ENCODE measurements around the gene ANKS1A.

Gene ANKS1A

DNA sequence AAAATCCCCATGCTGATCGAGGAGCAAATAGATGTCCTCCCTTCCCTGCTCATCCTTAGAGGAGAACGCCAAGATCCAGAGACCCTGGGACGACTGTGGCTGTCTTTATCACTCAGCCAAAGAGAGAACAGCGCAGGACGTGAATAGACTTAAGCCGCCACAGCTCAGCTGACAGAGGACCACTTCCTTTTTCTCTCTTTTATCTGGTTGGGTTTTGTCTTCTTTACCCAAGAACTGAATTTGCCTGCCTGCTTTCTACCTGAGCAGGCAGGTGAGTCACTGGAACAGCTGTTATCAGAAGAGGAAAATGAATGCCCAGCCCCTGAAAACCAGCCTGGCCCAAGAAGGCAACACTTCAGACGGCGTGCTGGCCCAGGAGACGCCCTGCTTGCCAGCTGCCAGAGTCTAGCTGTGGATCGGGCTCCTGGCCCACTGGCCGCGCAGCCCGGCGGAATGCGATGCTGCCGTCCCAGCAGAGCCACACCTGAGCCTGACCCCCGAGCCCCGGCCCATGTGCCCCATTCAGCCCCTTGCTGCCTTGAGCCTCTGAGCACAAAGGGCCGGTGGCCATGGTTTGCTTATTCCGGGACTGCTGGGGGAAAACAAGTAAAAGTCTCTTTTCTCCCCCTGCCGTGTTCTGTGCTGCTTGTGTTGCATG is 169.9 kb downstream of the ANKS1A start:
- CTCF ChIA-PET: interaction anchor here (2.2 kb wide), 1 partner anchor 10 kb away, joined by 7 read pairs; no protein-coding TSS in a partner anchor
- Mint-ChIP-seq H3K27me3 (no peaks in the 10 kb centered on the region), H3K27ac (no peak overlapping the region), H3K4me1 (peaks cover 23% of the 10 kb centered on the region), H3K4me3 (no peak overlapping the region), H3K9me3 (no peaks in the 10 kb centered on the region), H3K36me3 (no peaks in the 10 kb centered on the region)
- no peak for DNase-seq

DNA sequence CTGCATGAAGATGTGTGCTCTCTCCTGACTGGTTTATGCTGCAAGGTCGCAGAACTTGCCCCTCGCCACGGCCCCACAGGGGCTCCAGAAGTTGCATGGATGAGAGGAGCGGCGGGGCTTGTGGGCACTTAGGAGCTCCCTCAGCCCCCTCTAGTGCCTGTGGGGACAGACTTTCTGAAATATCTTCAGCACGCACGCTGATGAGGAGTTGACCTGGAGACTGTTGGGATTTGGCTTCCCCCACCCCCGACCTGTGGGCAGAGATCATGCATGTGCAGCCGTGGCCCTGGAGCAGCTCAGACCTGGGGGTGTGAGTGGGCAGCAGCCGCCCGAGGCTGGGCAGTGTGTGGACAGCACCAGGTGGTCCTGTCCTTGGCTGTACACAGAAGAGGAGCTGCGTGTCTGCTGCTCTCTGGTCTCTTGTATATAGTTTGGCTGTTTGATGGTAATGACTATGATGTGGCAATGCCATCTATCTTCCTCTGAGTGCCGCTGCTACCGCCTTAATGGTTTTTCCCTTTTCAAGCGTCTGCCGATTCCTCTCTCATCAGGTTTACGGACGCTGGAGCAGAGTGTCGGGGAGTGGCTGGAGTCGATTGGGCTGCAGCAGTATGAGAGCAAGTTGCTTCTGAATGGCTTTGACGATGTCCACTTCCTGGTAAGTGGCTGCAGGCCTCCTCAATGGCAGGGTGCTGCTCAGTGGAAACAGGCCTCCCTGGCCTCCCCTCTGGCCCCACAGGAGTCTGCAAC is 170.7 kb downstream of the ANKS1A start:
- Mint-ChIP-seq H3K27ac (no peak overlapping the region), H3K36me3 (no peaks in the 10 kb centered on the region), H3K4me1 (peaks cover 23% of the 10 kb centered on the region), H3K4me3 (no peak overlapping the region), H3K27me3 (no peaks in the 10 kb centered on the region), H3K9me3 (no peaks in the 10 kb centered on the region)
- CTCF ChIA-PET: interaction anchor here (0.9 to 2.2 kb wide), 2 partner anchors 11 to 146 kb away, joined by 3 to 7 read pairs; no protein-coding TSS in a partner anchor
- no peak for DNase-seq

DNA sequence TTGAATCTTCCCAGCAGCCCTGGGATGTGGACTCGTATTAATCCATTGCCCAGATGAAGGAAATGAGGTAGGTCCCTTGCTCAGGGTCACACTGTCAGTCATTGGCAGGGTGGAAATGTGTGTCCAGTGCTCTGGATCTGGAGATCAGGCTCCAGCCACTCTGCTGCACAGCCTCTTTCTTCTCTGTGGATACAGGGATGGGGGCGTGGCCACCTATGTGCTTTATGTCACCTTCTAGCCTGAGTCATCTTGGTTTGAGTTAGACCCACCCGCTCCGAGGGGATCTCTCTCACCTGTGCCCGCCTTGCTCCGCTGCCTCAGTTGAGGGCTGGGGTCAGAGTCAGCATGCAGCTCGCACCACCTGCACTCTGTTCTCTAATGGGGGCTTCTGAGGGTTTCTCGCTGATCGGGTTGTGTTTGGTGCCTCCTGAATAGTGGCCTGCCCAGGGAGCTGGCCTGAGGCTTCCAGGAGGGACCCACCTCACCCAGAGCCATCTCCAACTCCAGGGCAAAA is 172.1 kb downstream of the ANKS1A start:
- Mint-ChIP-seq H3K9me3 (no peaks in the 10 kb centered on the region), H3K4me3 (no peak overlapping the region), H3K27me3 (no peaks in the 10 kb centered on the region), H3K4me1 (peaks cover 23% of the 10 kb centered on the region), H3K27ac (peak overlapping the region; percentile 33), H3K36me3 (no peaks in the 10 kb centered on the region)
- CTCF ChIA-PET: interaction anchor here (0.9 kb wide), 1 partner anchor 145 kb away, joined by 3 read pairs; no protein-coding TSS in a partner anchor
- no peak for DNase-seq

DNA sequence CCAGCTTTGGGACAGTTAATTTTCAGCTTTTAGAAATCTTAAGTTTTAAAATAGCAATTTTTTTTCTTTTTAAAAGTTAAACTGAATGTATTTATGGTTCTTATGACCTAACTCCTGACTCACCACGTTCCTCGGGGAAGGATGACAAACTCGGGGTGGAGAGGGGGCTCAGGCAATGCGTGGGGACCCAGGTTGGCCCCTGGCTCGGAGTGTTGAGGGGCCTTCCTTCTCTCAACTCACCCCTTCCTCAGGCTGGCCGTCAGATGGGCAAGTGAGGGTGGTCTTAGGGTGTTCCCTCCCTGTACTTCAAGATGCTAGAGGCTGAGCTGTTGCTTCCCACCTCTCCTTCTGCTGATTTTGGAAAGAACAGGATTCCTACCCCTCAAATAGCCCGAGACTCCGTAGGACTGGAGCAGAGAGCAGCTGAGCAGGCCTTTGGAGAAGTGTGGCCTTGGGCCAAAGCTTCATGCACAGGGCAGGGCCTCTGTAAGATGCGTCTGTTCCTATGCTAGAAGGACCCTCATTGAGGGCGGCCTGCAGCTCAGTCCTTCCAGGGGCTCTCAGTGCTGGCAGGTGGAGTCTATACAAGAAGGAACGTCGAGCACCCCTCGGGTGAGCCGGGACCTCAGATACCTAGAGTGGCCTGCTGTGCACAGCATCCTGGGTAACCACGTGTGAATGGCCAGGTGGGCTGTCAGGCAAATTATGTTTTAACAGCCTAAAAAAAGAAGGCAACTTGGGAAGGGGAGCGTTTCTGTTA is 172.8 kb downstream of the ANKS1A start:
- no peaks in the 10 kb centered on the region for H3K36me3 Mint-ChIP-seq
- DNase-seq: no peak
- H3K4me1 Mint-ChIP-seq: peaks cover 23% of the 10 kb centered on the region
- no peaks in the 10 kb centered on the region for H3K9me3 Mint-ChIP-seq
- CTCF ChIA-PET: no interaction called here
- no peak overlapping the region for H3K27ac Mint-ChIP-seq
- H3K27me3 Mint-ChIP-seq: no peaks in the 10 kb centered on the region
- H3K4me3 Mint-ChIP-seq: no peak overlapping the region

DNA sequence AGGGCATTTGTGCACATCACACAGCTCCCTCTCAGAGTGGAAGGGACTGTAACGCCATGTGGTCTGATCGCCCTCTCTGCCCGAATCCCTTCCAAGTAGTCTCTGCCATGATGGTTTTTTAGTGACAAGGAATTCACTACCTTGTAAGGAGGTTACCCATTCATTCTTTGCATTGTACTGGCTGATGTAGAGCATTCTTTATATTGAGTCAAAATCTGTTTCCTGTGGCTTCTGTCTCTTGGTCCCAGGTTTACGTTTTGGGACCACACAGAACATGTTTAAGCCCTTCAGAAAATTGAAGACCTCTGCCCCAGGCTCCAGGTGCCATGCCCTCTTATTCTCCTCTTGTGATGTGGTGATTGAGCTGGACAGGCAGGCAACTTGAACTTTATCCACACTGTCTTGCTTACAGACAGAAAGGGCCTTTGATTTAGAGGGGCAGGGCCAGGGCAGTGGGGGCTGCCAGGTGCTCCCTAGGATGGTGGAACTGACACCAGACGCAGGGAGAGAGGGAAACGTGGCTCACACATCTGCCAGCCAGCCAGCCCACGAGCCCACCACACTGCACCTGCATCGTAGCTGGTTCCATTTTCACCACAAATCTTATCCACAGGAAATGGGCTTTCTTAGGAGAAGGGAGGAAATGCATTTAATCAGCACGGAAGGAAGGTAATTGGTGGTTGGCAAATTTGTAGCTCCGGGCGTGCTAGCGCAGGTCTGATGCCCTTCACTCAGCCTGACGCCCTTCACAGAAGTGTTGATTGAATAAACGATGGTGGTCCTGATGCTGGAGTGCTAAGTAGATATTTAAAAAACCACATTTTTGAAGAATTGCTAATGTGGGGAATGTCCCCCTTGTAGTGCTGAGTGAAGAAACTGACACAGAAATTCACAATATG is 173.9 kb downstream of the ANKS1A start:
- no peaks in the 10 kb centered on the region for H3K36me3 Mint-ChIP-seq
- no peak for DNase-seq
- CTCF ChIA-PET: no interaction called here

DNA sequence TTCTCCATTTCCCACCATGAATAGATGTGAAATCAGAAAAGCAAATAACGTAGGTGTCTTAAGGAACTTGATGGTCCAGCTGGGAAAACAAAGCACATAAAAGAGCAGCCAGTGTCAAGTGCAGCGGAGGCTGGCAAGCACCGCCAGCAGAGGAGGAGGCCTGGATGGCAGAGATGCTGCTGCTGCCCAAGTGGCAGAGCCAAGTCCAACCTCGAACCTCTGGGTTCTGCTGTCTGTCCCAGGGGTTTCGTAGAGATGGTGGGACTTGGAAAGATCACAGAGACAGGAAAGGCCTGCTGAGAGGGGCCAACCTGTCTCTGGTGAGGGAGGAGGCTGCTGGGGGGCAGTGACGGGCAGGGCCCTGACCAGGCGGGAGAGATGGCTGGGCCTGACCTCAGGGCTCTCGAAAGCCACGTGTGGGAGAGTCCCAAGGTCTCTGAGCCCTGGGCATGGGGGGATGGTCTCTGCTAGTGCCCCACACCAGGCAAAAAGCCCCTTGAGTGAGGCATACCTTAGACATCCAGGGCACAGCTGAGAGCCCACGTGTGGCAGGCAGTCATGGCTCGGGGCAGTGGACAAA is 174.7 kb downstream of the ANKS1A start:
- DNase-seq: no peak
- Mint-ChIP-seq H3K9me3 (no peaks in the 10 kb centered on the region), H3K4me3 (no peak overlapping the region), H3K36me3 (no peaks in the 10 kb centered on the region), H3K27ac (no peak overlapping the region), H3K27me3 (no peaks in the 10 kb centered on the region), H3K4me1 (peaks cover 19% of the 10 kb centered on the region)
- CTCF ChIA-PET: no interaction called here

More for the DNA sequence above, 173.9 kb downstream of the ANKS1A start:
- Mint-ChIP-seq H3K4me3 (no peak overlapping the region), H3K27me3 (no peaks in the 10 kb centered on the region), H3K9me3 (no peaks in the 10 kb centered on the region), H3K27ac (no peak overlapping the region), H3K4me1 (peaks cover 23% of the 10 kb centered on the region)

DNA sequence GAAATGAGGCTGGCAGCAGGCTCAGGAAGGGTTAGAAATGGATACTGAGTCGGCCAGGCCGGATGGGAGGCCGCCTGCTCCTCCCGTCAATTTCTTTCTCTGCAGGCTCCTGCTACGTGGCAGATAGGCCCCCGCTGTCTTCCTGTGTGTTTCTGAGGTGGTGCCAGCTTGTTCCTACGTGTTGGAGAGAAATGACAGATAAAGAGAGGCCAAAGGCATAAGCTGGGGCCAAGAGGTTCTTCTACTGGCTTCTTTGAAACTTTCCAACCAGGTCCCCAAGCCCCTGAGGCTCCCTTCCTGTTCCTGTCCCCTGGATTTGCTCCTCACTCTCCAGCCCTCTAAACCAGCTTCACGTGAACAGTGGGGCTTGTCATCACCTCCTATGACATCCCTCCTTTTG is 175.2 kb downstream of the ANKS1A start:
- no peak for DNase-seq
- Mint-ChIP-seq H3K36me3 (no peaks in the 10 kb centered on the region), H3K27ac (no peak overlapping the region), H3K4me1 (peaks cover 17% of the 10 kb centered on the region), H3K4me3 (no peak overlapping the region), H3K9me3 (no peaks in the 10 kb centered on the region), H3K27me3 (no peaks in the 10 kb centered on the region)
- CTCF ChIA-PET: no interaction called here

DNA sequence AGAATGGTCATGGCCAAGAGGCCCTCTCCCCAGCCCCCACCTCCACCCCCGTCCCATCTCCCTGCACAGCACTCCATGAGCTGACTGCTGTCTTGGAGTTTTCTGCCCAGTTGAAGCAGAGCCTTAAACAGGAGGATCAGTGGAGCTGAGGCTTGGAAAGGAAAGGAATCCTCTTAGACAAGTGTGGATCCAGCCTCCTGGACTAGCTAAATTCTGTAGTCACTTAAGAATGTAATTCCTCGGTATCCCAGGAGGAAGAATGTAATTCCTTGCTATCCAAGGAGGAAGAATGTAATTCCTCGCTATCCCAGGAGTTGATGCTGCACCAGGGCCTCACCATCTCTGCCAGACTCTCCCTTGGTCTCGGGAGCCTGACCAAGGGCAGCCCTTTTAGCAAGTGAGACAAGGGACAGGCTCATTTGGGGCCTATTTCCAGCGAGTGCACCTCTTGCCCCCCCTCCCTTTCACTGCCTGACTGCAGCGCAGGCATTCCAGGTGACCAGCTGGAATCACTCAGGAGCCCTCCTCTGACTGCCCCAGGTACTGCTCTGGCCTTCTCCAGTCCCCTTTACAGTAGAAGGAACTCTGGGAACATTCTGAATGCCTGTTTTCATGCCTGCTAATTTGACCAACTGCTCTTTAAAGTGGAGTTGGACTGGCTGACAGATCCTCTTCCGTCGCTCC is 175.8 kb downstream of the ANKS1A start:
- CTCF ChIA-PET: interaction anchor here (1.0 kb wide), 1 partner anchor 15 kb away, joined by 3 read pairs; no protein-coding TSS in a partner anchor
- H3K4me1 Mint-ChIP-seq: peaks cover 14% of the 10 kb centered on the region
- no peaks in the 10 kb centered on the region for H3K36me3 Mint-ChIP-seq
- no peak overlapping the region for H3K4me3 Mint-ChIP-seq
- no peak overlapping the region for H3K27ac Mint-ChIP-seq
- DNase-seq: no peak
- H3K9me3 Mint-ChIP-seq: no peaks in the 10 kb centered on the region
- no peaks in the 10 kb centered on the region for H3K27me3 Mint-ChIP-seq

DNA sequence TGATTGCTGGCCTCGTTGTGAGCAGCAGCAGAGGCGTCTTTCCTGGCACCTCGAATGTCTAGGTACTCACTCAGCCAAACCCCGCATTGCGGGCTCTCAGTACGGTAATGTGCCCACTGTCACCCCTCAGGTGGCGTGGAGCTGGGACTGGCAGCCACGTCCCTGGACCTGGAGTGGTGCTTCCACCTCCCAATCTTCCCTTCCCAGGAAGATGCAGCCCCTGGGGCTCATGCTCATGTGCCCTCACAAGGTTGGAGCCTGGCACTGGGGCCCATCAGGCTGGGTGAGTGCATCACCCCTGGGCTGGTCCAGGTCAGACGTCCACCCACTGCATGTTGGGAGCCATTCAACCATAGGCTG is 176.4 kb downstream of the ANKS1A start:
- Mint-ChIP-seq H3K4me3 (no peak overlapping the region), H3K4me1 (peaks cover 13% of the 10 kb centered on the region), H3K27me3 (no peaks in the 10 kb centered on the region), H3K27ac (no peak overlapping the region), H3K9me3 (no peaks in the 10 kb centered on the region), H3K36me3 (no peaks in the 10 kb centered on the region)
- CTCF ChIA-PET: interaction anchor here (1.0 kb wide), 1 partner anchor 15 kb away, joined by 3 read pairs; no protein-coding TSS in a partner anchor
- no peak for DNase-seq

DNA sequence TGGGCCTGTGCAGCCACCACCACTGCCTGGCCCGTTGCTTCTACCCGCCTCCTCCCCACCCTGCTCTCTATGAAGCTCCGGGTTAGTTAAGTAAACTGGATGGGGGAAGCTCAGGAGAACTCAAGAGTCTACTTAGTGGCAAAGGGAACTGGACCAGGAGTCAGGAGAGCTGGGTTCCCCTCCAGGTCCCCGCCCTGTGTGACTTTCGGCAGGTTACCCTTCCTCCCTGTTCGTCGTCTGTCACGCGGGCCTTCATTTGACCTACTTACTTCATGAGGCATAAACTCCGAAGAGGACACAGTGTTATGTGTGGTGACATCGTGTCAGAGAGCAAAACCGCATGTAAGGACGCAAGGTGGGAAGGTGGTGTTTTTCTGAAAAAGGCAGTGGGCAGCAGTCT is 176.8 kb downstream of the ANKS1A start:
- Mint-ChIP-seq H3K4me3 (no peak overlapping the region), H3K9me3 (no peaks in the 10 kb centered on the region), H3K27me3 (no peaks in the 10 kb centered on the region), H3K27ac (no peak overlapping the region), H3K4me1 (peaks cover 13% of the 10 kb centered on the region), H3K36me3 (no peaks in the 10 kb centered on the region)
- CTCF ChIA-PET: interaction anchor here (1.4 kb wide), 1 partner anchor 140 kb away, joined by 3 read pairs; no protein-coding TSS in a partner anchor
- no peak for DNase-seq

DNA sequence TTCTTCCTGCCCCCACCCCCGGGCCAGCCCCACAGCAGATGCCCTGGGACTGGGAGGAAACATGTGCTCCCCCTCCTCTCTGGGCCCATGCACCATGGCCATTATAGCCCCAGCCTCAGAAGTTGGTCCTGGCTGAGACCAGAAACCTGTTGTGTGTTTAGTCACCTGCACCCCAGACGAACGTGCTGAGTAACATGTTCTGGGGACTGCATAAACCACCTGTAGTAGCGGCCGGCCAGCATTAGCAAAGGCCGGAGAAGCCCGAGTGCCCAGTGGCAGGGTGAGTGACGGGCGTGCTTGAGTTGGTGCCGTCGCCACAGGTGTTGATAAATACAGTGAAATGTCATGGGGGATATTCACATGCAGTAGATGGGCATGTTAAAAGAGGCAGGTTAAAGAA is 178.2 kb downstream of the ANKS1A start:
- peaks cover 13% of the 10 kb centered on the region for H3K4me1 Mint-ChIP-seq

DNA sequence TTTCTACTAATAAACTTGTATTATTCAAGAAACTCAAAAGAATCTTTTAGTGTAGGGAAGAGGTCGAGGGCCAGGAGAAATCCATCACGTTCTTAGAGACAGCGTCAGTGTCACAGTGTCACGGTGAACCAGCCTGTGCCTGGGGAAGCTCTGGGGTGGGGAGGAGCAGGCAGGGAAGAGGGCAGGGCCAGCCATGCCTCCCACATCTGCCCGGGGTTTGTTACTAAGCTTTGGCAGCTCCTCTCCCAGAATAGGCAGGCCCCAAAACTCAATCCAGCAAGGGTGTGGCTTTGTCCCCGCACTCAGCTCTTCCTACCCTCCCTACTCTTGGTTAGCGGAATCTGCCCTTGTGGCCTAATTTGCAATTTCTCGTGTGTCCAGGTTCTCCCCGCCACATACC is 179.2 kb downstream of the ANKS1A start:
- no peak overlapping the region for H3K27ac Mint-ChIP-seq
- H3K4me3 Mint-ChIP-seq: no peak overlapping the region
- no peaks in the 10 kb centered on the region for H3K9me3 Mint-ChIP-seq
- CTCF ChIA-PET: no interaction called here
- H3K27me3 Mint-ChIP-seq: no peaks in the 10 kb centered on the region
- no peak for DNase-seq
- H3K4me1 Mint-ChIP-seq: peaks cover 3% of the 10 kb centered on the region
- no peaks in the 10 kb centered on the region for H3K36me3 Mint-ChIP-seq

More for the DNA sequence above, 178.2 kb downstream of the ANKS1A start:
- Mint-ChIP-seq H3K9me3 (no peaks in the 10 kb centered on the region), H3K4me3 (no peak overlapping the region), H3K27me3 (no peaks in the 10 kb centered on the region), H3K36me3 (no peaks in the 10 kb centered on the region), H3K27ac (no peak overlapping the region)
- no peak for DNase-seq
- CTCF ChIA-PET: interaction anchor here (0.7 to 1.4 kb wide), 2 partner anchors 138 to 368 kb away, joined by 3 read pairs; no protein-coding TSS in a partner anchor

DNA sequence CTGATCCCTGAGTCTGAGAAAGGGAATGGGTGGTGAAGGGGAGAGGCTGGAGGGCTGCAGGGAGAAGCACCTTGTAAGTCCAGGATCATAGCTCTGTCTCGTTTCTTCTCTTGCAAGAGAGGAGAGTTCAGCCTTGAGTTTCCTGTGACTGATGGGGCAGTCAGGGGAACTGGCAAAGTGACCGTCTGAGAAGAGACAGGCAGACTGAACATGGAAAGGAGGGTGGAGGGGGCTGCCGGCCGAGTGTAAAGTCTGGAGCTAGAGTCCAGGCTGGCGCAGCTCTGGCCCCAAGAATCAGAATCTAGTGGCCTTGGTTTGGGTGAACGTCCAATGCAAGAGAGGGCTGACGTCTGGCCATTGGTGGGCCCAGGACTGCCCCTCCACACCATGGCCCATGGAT is 179.6 kb downstream of the ANKS1A start:
- Mint-ChIP-seq H3K27ac (no peak overlapping the region), H3K4me3 (no peak overlapping the region), H3K36me3 (no peaks in the 10 kb centered on the region), H3K27me3 (no peaks in the 10 kb centered on the region), H3K9me3 (no peaks in the 10 kb centered on the region), H3K4me1 (no peaks in the 10 kb centered on the region)
- no peak for DNase-seq
- CTCF ChIA-PET: no interaction called here
